ENCODE results near the gene AGPS.
"Not testable (repeated sequence)": the region's sequence is repeated elsewhere in the genome, so short reads cannot be mapped to it uniquely, and the experiment has no call there.

Gene AGPS

GRCh38 chr2:177532567-177532966 is 140.0 kb downstream of the AGPS start:
- no peak for DNase-seq

GRCh38 chr2:177533253-177533652 is 140.7 kb downstream of the AGPS start:
- no peak for DNase-seq

GRCh38 chr2:177535000-177535399 is 142.4 kb downstream of the AGPS start:
- DNase-seq = no peak

- DNase-seq = no peak
Observed at GRCh38 chr2:177535958-177536504, 143.5 kb downstream of the AGPS start.

GRCh38 chr2:177537213-177537612 is 144.6 kb downstream of the AGPS start:
- no peak for DNase-seq

GRCh38 chr2:177537636-177538035 is 145.1 kb downstream of the AGPS start:
- no peak for DNase-seq

GRCh38 chr2:177538323-177538722 is 145.8 kb downstream of the AGPS start:
- DNase-seq = no peak

DNA sequence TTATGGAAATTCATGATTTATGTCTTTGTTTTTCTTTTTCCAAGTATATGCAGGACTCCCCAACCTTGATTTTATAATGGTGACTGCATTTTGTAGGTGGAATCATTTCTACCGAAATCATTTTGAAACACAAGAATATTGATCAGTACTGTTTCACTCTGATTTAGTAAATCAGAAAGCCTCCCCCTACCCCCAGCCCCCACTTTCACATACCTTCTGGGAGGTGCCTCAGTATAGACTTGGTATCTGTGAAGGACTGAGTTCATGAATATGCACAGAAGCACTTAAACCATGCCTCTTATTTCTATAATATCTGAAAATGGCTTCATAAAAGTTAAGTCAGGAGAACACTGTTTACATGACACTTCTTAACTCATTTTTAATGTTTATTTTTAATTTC is 147.7 kb downstream of the AGPS start:
- DNase-seq = no peak

- no peak for DNase-seq
Observed at GRCh38 chr2:177541258-177541991, 148.9 kb downstream of the AGPS start.

GRCh38 chr2:177542396-177542795 is 149.8 kb downstream of the AGPS start:
- DNase-seq = no peak

GRCh38 chr2:177543007-177543760 is 150.6 kb downstream of the AGPS start:
- DNase-seq = no peak

- no peak for DNase-seq
Observed at GRCh38 chr2:177545143-177545542, 152.6 kb downstream of the AGPS start.

DNA sequence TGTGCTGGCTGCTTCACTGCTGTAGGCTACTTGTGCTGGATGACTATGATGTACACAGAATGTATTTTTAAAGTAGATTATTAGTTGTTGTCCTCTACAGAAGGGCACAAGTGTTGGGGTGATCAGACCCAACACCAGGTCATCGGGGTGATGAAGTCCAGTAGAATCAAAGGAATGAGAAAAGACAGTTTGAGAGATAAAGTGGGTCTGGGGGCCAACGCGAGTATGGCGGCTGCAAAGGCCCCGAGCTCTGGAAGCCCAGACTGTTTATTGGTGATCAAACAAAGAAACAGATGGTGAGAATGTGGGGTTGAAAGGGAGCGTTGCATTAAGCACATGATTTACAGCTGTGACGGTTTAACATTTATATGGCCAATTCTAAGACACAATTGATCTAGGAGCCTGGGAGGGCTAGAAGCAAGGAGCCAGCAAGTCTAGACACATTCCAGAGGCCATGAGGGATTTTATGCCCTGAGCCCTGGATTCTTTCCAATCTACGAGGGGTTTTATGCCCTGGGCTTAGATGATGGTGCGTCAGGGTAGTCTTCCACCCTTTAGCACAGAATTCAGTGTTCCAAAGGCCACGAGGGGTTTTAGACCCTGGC is 153.5 kb downstream of the AGPS start:
- no peak for DNase-seq

DNA sequence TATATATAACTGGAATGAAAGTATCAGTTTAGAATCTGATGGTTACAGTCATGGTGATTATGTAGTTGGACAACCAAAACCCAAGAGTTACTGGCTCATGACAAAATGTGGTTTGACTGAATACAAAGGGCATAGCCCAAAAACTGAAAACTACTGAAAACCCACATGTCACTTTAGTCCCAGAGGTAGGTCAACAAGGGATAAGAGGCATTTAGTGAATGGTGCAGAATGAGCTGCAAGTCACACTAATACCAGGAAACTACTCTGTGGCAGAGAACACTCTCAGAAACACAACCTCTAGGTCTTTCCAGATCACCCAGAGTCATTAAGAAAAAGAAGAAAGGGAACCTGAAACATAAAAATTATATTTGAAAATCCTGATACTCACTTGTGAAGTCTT is 154.5 kb downstream of the AGPS start:
- DNase-seq = no peak

GRCh38 chr2:177547772-177548171 is 155.2 kb downstream of the AGPS start:
- DNase-seq = no peak

DNA sequence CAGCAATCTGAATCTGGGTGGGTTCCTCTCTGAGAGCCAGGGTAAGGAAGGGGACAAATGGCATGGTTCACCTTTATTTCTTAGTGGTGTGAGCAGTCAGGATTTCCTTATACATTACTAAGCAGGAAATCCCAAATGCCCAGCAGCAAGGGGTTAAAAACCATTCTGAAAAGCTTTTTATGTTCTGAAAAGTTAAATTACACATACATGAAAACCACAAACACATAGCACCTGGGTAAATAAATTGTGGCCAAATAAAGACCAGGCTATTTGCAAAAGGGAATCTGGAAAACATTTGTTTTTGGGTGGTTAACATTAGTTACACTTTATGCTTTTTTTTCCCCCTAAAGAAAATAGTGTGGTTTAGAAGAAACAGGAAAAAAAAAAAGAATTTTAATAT is 156.1 kb downstream of the AGPS start:
- no peak for DNase-seq

GRCh38 chr2:177549171-177549570 is 156.6 kb downstream of the AGPS start:
- no peak for DNase-seq

DNA sequence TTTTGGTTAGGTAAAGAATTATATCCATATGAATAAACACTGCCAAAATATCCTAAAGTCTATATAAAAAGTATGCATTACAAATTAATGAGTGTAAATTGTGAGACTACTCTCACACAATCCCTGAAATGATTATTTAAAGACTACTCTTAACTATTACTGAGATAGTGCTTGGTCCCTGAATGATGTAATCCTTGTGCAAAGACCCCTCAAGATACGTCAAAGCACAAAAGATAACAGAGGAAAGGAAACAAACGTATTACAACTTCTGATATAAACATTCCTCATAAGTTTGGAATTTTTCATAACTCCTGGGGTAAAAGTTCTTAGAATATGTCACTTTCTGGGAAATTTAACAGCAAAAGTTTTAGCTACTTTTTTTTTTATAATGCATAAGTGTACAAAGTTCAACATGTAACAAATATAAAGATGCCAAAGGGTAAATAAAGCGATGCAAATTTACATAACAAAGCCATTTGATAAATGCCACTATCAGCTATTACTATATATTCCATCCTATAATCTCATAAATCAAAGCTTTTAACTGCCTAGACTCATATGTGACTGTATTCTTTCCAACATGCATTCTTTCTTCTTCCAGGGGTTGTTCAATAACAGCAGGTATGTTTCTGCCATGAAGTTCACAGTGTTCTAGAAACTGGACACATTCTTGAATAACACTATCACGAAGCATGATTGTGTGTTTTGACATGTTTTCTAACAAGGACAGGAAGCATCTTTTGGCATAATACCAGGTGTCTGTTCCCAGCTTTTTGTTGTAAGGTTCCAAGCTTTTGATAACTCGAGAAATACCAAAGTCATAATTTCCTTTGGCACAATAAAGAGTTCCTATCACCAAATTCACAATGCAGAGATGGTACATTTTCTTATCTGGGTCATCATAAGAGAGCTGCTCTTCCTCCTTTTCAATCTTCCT is 158.0 kb downstream of the AGPS start:
- no peak for DNase-seq

DNA sequence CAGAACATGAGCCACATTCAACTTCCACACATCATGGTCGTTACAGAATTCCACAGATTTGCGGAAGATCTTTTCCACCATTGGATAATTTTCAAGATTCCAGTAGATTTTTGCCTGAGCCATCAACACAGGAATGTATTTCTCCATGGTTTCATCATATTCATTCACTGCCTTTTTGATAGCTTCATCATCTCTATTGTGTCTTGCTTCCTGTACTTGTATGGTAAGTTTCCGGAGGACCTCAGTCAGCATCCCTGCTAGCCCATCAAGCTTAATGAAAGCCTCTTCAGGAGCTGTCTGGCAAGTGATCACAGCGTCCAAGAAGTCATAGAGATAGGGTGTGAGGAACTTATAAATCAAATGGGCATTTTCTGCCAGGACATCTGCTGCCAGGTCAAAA is 158.8 kb downstream of the AGPS start:
- not testable (repeated sequence) for DNase-seq

DNA sequence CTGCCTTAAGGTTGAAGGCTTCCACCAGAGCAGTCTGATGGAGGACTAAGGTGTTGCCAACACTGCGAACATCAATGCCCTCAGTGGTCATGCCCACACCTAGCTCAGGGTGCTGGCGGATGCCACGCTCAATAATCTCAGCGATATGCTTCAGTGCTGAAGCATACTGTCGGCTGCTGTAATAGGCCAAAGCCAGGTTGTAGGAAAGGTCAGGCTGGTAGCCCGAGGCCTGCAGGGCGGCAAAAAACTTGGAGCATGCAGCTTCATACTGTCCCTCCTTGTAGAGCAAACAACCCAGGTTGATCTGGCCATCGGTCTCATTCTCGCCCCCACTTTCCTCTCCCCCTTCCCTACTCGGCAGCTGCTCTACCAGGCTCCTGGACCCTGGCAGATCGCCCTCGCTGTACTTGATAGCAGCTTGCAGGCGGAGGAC is 159.4 kb downstream of the AGPS start:
- no peak for DNase-seq

DNA sequence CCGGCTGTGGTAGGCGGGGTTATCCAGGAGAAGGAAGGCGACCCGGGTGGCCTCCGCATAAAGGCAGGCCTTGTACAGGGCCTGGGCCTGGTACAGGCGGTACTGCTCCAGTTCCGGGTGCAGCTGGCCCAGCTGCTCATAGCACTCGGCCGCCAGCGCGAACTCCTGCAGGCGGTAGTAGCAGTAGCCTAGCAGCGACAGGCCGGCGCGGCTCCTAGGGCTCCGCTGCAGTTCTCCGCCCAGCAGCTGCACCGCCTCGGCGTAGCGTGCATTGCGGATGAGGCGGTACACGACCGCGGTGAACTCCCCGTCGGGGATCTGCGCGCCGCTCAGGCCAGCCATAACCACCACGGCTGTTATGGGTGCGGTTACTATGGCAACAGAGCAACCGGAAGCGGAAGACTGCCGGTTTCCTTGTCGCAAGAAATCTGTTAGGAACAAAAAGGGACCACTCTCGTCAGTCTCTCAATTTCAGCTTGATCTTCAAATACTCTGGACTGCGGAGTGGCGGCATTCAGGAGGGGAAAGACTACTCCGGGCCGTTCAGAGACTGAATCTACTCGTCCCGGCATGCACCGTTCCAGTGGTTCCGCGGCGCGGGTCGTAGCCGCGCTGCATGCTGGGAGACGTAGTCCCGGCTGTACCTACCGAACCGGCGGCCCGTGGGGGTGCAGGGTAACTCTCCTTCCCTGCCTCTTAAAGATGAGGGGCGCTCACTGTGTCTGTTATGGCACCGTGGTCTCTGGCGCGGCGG is 160.0 kb downstream of the AGPS start:
- DNase-seq = peak; percentile 89
